ENCODE measurements around the gene MAP3K9.

DNA sequence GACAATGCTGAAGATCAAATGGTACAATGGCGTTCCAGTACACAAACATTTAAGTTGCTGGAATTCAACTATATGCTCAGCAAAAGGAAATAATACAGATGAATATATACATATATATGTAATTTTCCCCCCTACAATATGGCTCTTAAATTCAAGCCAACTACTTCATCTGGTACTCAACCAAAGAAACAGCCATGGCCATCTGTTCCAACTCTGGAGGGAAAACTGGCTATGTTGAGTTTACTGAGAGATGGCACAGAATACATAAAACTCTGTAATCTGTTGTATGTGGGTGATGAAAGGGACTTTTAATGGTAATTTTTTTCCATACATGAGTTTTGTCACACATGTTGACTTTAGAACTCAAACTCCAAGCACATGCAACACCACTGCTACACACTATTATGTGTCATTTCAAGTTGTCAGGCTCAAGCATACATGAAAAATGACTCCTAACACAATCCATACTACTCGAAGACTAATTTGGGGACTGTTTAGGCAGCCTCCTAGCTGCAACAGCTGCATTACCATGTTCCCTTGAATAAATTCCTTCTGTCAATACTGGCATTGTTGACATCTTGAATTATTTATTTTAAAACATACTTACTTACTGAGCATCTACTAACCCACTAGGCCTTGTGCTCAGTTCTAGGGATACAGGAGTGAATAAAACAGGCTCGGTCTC lies 38.2 kb upstream of the MAP3K9 start:
- TF ChIP-seq, protein P1, sequence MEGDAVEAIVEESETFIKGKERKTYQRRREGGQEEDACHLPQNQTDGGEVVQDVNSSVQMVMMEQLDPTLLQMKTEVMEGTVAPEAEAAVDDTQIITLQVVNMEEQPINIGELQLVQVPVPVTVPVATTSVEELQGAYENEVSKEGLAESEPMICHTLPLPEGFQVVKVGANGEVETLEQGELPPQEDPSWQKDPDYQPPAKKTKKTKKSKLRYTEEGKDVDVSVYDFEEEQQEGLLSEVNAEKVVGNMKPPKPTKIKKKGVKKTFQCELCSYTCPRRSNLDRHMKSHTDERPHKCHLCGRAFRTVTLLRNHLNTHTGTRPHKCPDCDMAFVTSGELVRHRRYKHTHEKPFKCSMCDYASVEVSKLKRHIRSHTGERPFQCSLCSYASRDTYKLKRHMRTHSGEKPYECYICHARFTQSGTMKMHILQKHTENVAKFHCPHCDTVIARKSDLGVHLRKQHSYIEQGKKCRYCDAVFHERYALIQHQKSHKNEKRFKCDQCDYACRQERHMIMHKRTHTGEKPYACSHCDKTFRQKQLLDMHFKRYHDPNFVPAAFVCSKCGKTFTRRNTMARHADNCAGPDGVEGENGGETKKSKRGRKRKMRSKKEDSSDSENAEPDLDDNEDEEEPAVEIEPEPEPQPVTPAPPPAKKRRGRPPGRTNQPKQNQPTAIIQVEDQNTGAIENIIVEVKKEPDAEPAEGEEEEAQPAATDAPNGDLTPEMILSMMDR (IDR thresholded peaks at IDR 0.05), result no peak
- no peak for TF ChIP-seq POLR2A (IDR thresholded peaks at IDR 0.05)
